HCEC 1CT (cell line): Measurements from ENCODE around the gene TMEM203.

ENCODE experiments used
- DNase-seq: peaks from one replicate; pipeline ENCODE4 v3.0.0-alpha.2; 2017

Gene TMEM203

GRCh38 chr9:137163365-137163715, 42.1 kb downstream of the TMEM203 start:
- DNase-seq = no peak

GRCh38 chr9:137162505-137163364, 42.7 kb downstream of the TMEM203 start:
- no peak for DNase-seq

- no peak for DNase-seq
These were observed 43.6 kb downstream of the TMEM203 start for GRCh38 chr9:137161558-137162486.

- no peak for DNase-seq
These were observed 44.5 kb downstream of the TMEM203 start for GRCh38 chr9:137160716-137161557.

- DNase-seq = no peak
These were observed 45.4 kb downstream of the TMEM203 start for GRCh38 chr9:137160054-137160425.

- no peak for DNase-seq
These were observed 46.1 kb downstream of the TMEM203 start for GRCh38 chr9:137159105-137160053.

- no peak for DNase-seq
These were observed 46.8 kb downstream of the TMEM203 start for GRCh38 chr9:137158625-137159024.

GRCh38 chr9:137157618-137158415, 47.6 kb downstream of the TMEM203 start:
- no peak for DNase-seq

GRCh38 chr9:137156567-137157375, 48.7 kb downstream of the TMEM203 start:
- DNase-seq = no peak
